ENCODE results near the gene LCN15. TPM values are rescaled to one million over a fixed set of nuclear protein-coding genes. Genes with fewer than 3 reads are reported as not detected.

LCN15 gene
- total RNA-seq, 2 experiments from 2014 or later: not detected

DNA sequence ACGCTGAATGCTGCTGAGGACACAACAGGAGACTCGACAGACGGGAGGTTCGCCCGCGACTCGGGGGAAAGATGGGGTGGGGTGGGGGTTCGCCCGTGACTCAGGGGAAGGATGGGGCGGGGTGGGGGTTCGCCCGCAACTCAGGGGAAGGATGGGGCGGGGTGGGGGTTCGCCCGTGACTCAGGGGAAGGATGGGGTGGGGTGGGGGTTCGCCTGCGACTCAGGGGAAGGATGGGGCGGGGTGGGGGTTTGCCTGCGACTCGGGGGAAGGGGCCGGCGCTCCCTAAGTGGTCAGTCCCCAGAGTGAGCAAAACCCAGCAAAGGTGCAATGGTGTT lies 18.2 kb downstream of the LCN15 start:
- Mint-ChIP-seq H3K9me3 (peaks cover 6% of the 10 kb centered on the region), H3K4me3 (no peak overlapping the region), H3K36me3 (ENCODE audit: low read depth) (no peaks in the 10 kb centered on the region), H3K27ac (no peak overlapping the region), H3K27me3 (peaks cover 3% of the 10 kb centered on the region), H3K4me1 (ENCODE audit: low read depth) (peaks cover 17% of the 10 kb centered on the region)
- intact Hi-C loops (cut with micrococcal nuclease): loop anchor here (10.0 kb wide), 1 partner anchor 59 kb away; the partner anchor contains the start of gene RABL6
- DNase-seq (no peak), ATAC-seq (no peak)
- TF ChIP-seq, protein P1, sequence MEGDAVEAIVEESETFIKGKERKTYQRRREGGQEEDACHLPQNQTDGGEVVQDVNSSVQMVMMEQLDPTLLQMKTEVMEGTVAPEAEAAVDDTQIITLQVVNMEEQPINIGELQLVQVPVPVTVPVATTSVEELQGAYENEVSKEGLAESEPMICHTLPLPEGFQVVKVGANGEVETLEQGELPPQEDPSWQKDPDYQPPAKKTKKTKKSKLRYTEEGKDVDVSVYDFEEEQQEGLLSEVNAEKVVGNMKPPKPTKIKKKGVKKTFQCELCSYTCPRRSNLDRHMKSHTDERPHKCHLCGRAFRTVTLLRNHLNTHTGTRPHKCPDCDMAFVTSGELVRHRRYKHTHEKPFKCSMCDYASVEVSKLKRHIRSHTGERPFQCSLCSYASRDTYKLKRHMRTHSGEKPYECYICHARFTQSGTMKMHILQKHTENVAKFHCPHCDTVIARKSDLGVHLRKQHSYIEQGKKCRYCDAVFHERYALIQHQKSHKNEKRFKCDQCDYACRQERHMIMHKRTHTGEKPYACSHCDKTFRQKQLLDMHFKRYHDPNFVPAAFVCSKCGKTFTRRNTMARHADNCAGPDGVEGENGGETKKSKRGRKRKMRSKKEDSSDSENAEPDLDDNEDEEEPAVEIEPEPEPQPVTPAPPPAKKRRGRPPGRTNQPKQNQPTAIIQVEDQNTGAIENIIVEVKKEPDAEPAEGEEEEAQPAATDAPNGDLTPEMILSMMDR (IDR thresholded peaks at IDR 0.05): no peak
- CTCF ChIA-PET: no interaction called here
- POLR2A ChIA-PET: interaction anchor here (0.9 kb wide), 1 partner anchor 18 kb away, joined by 3 read pairs; no protein-coding TSS in a partner anchor

DNA sequence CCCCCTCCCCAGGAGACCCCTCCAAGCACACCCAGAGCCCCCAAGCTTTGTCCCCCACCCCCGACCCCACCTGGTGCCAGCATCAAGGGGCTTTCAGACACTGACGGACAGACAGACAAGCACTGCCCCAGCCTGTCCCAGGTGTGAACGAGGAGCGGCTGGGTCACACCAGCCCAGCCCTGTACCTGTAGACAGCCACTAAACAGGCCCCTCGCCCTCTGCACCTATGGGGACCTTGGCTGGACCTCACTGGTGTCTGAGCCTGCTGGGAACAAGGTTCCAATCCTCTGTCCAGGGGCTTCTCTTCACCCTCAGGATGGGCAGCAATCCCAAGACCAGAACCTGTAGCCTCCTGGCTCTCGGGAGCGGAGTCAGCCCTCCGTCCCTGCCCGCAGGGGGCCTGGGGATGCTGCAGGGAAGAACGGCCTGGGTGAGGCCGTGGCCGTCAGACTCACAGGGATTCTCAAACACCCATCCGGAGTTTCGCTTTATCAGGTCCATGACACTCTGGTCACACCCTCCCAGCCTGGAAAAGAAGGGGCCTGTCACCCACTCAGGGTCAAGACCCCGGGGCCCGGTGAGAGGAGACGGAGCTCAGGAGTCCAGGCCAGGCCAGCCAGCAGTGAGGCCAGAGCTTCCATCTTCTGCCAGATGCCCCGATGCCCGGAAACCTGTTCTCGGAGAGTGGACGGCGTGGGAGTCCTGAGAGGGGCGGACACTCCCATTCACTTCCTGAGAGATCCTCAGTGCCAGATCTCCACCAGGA lies 18.7 kb downstream of the LCN15 start:
- POLR2A ChIA-PET: interaction anchor here (0.9 to 1.4 kb wide), 3 partner anchors 17 to 20 kb away, joined by 3 to 7 read pairs (median 3); no protein-coding TSS in a partner anchor
- Mint-ChIP-seq H3K27ac (no peak overlapping the region), H3K4me1 (ENCODE audit: low read depth) (peaks cover 19% of the 10 kb centered on the region), H3K36me3 (ENCODE audit: low read depth) (no peaks in the 10 kb centered on the region), H3K9me3 (peaks cover under 1% of the 10 kb centered on the region), H3K27me3 (peaks cover 3% of the 10 kb centered on the region), H3K4me3 (no peak overlapping the region)
- CTCF ChIA-PET: interaction anchor here (0.9 kb wide), 1 partner anchor 19 kb away, joined by 3 read pairs; no protein-coding TSS in a partner anchor
- no peak for ATAC-seq
- DNase-seq: no peak
- TF ChIP-seq, protein P1 (IDR thresholded peaks at IDR 0.05): no peak
- intact Hi-C loops (cut with micrococcal nuclease): loop anchor here (10.0 kb wide), 1 partner anchor 59 kb away; the partner anchor contains the start of gene RABL6

DNA sequence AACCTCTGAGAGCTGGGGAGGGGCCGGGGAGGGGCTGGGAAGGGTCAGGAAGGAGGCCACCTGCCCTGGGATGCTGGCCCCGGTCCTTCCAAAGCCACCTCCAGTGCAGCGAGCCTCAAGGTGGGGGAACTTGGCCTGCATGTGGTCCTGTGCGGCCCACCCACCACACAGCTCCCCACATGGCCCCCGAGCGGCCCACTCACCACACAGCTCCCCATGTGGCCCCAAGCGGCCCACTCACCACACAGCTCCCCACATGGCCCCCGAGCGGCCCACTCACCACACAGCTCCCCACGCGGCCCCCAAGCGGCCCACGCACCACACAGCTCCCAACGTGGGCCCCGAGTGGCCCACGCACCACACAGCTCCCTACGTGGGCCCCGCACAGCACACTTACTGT lies 19.5 kb downstream of the LCN15 start:
- intact Hi-C loops (cut with micrococcal nuclease): loop anchor here (10.0 kb wide), 1 partner anchor 60 kb away; the partner anchor contains the start of gene RABL6
- TF ChIP-seq, protein P1 (IDR thresholded peaks at IDR 0.05): no peak
- Mint-ChIP-seq H3K27me3 (peaks cover 3% of the 10 kb centered on the region), H3K4me1 (ENCODE audit: low read depth) (peaks cover 16% of the 10 kb centered on the region), H3K36me3 (ENCODE audit: low read depth) (no peaks in the 10 kb centered on the region), H3K27ac (no peak overlapping the region), H3K9me3 (no peaks in the 10 kb centered on the region), H3K4me3 (no peak overlapping the region)
- POLR2A ChIA-PET: interaction anchor here (1.0 to 1.4 kb wide), 2 partner anchors 16 to 19 kb away, joined by 3 to 7 read pairs; no protein-coding TSS in a partner anchor
- no peak for ATAC-seq
- CTCF ChIA-PET: interaction anchor here (0.9 kb wide), 1 partner anchor 18 kb away, joined by 3 read pairs; no protein-coding TSS in a partner anchor
- no peak for DNase-seq

DNA sequence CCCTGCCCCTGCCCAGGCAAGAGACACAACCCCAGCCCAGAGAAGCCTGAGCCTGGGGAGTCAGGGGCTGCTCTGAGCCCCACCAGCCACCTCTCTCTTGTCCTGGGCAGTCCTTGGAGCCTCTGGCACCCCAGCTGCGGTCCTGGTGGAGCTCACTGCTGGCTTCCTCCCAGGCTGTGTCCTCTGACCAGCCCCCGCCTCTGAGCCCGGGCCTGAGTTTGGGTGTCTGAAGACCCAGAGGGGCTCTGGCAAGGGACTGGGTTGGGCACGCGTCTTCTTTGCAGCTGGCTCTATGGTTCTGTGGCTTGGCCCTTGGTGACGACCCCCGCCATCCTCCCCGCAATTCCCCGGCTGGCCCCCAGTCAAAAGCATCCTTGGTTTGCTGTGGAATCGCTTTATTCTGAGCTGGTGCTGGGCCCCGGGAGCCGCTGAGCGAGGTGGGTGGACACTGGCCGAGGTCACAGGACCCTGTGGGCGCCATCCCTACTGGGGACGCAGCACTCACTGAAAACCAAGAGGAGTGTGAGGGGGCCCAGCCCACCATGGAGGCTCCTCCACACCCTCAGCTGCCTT lies 20.6 kb downstream of the LCN15 start:
- DNase-seq: no peak
- H3K4me1 Mint-ChIP-seq (ENCODE audit: low read depth): peaks cover 17% of the 10 kb centered on the region
- no peak overlapping the region for H3K27ac Mint-ChIP-seq
- H3K4me3 Mint-ChIP-seq: no peak overlapping the region
- H3K36me3 Mint-ChIP-seq (ENCODE audit: low read depth): no peaks in the 10 kb centered on the region
- no peaks in the 10 kb centered on the region for H3K9me3 Mint-ChIP-seq
- ATAC-seq: no peak
- ChIA-PET CTCF (interaction anchor here (1.1 to 1.8 kb wide), 2 partner anchors 14 to 16 kb away, joined by 3 to 4 read pairs; no protein-coding TSS in a partner anchor), POLR2A (interaction anchor here (0.6 to 1.4 kb wide), 4 partner anchors 13 to 104 kb away, joined by 3 to 7 read pairs (median 4); no protein-coding TSS in a partner anchor)
- intact Hi-C loops (cut with micrococcal nuclease): loop anchor here (10.0 kb wide), 1 partner anchor 61 kb away; the partner anchor contains the start of gene RABL6
- TF ChIP-seq, protein P1 (IDR thresholded peaks at IDR 0.05): no peak
- H3K27me3 Mint-ChIP-seq: no peaks in the 10 kb centered on the region
